ENCODE measurements around the gene ZBTB38. TPM values are rescaled to one million over a fixed set of nuclear protein-coding genes. Genes with fewer than 3 reads are reported as not detected.

The ZBTB38 gene
- total and polyA plus RNA-seq, 12 donors: 14.7 to 156 (median 128) TPM

DNA sequence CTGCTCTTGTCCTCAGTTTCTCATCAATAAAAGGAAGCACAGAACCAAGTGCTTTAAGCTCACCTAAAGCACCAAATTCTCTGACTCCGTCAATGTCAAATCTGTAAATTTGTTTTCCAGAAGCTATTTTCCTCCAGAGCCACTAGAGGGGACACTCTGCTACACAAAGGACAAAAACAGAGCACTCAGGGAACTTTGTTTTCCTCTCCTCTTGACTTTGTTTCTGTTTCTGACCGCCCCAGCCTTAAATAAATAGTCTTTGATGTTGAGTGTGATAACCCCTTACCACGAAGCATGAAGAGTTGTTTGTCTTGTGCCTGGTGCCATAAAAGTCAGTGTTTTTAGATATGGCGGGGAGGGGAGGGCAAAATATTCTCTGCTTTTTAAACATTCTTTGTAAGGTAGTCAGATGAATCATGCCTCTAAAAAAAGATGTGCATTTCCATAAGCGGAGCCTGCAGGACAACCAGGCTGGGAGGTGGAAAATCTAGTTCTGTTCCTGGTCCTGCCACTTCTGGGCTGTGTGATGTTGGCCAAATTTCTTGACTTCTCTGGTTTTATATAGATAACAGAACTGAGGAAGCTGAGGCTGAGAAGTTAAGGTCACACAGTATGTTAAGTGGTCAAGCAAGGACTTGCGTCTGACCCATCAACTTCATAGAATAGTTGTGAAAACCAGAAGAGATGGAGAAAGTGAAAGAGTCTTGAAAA is 7.3 kb upstream of the ZBTB38 start:
- WGBS, 2 donors: 22% methylated on average over 6 of the region's 6 CpGs
- peaks cover 0 to 16% (median 5%) of the 10 kb centered on the region in 9 donors for H3K4me1 ChIP-seq
- intact Hi-C loops (cut with DNase I): loop anchor here in 8 of 10 donors (1.0 to 10.0 kb wide), 11 partner anchors 48 to 204 kb away; partner anchors contain the start of gene PXYLP1 (in 1 of the 8)
- TF ChIP-seq, protein P1, sequence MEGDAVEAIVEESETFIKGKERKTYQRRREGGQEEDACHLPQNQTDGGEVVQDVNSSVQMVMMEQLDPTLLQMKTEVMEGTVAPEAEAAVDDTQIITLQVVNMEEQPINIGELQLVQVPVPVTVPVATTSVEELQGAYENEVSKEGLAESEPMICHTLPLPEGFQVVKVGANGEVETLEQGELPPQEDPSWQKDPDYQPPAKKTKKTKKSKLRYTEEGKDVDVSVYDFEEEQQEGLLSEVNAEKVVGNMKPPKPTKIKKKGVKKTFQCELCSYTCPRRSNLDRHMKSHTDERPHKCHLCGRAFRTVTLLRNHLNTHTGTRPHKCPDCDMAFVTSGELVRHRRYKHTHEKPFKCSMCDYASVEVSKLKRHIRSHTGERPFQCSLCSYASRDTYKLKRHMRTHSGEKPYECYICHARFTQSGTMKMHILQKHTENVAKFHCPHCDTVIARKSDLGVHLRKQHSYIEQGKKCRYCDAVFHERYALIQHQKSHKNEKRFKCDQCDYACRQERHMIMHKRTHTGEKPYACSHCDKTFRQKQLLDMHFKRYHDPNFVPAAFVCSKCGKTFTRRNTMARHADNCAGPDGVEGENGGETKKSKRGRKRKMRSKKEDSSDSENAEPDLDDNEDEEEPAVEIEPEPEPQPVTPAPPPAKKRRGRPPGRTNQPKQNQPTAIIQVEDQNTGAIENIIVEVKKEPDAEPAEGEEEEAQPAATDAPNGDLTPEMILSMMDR (IDR thresholded peaks at IDR 0.05): peak; percentile 66 to 93 (median 78)
- H3K9me3 ChIP-seq: peaks cover 0 to 13% (median 0%) of the 10 kb centered on the region in 11 donors
- DNase-seq (peak in 1 of 2 donors; percentile 46), ATAC-seq (peak; percentile 67 to 89 (median 86))
- H3K4me3 ChIP-seq: peak overlapping the region in 6 of 10 donors; percentile 7 to 37 (median 26)
- no peaks in the 10 kb centered on the region for H3K27me3 ChIP-seq
- H3K36me3 ChIP-seq: no peaks in the 10 kb centered on the region
- peak overlapping the region in 6 of 10 donors; percentile 2 to 61 (median 44) for H3K27ac ChIP-seq

DNA sequence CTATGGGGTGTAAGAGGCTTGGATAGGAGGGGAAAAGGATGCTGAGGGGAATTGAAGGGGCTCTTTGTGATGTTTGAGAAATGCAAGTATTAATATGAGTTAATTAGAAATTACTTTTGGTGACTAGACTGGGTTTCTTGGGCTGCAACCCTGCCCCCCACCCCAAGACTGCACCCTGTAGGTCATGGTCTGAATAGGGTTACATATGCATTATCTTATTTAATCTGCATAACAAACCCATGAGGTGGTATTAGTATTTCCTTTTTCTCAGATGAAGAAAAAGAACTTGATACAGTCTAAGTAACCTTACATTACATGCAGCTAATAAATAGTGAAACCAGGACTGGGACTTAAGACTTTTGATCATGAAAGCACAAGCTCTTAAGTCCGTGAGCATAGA is 5.6 kb upstream of the ZBTB38 start:
- Histone ChIP-seq H3K4me3 (no peak overlapping the region), H3K36me3 (no peaks in the 10 kb centered on the region), H3K4me1 (peaks cover 4 to 33% (median 20%) of the 10 kb centered on the region in 9 donors), H3K27me3 (no peaks in the 10 kb centered on the region), H3K9me3 (peaks cover 0 to 13% (median 0%) of the 10 kb centered on the region in 11 donors), H3K27ac (peak overlapping the region in 1 of 10 donors; percentile 14)
- ATAC-seq: no peak
- TF ChIP-seq, protein P1 (IDR thresholded peaks at IDR 0.05): no peak
- no peak for DNase-seq
- intact Hi-C loops (cut with DNase I): loop anchor here in 4 of 10 donors (1.0 to 10.0 kb wide), 6 partner anchors 50 to 202 kb away; partner anchors contain the start of gene PXYLP1 (in 1 of the 4)
- WGBS, 2 donors: 97 to 98% methylated on average over 1 of the region's 1 CpG

DNA sequence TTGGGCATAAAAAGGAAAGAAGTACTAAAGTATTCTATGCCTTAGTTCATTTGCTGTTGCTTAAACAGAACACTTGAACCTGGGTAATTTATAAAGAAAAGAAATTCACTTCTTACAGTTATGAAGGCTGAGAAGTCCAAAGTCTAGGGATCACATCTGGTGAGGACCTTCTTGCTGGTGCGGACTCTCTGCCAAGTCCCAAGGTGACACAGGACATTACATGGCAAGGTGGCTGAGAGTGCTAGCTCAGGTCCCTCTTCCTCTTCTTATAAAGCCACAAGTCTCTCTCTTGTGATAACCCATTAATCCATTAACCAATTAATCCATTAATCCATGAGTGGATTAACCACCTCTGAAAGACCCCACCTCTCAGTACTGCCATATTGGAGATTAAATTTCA is 3.1 kb upstream of the ZBTB38 start:
- WGBS, 2 donors: 98 to 100% methylated on average over 1 of the region's 1 CpG
- ATAC-seq: no peak
- TF ChIP-seq, protein P1 (IDR thresholded peaks at IDR 0.05): no peak
- Histone ChIP-seq H3K27ac (no peak overlapping the region), H3K36me3 (no peaks in the 10 kb centered on the region), H3K9me3 (peaks cover 0 to 13% (median 0%) of the 10 kb centered on the region in 11 donors), H3K4me3 (no peak overlapping the region), H3K4me1 (peaks cover 7 to 57% (median 41%) of the 10 kb centered on the region in 9 donors), H3K27me3 (no peaks in the 10 kb centered on the region)
- DNase-seq: no peak
- intact Hi-C loops (cut with DNase I): loop anchor here in 8 of 10 donors (2.0 to 10.0 kb wide), 6 partner anchors 37 to 200 kb away; partner anchors contain the start of gene PXYLP1 (in 1 of the 8)

DNA sequence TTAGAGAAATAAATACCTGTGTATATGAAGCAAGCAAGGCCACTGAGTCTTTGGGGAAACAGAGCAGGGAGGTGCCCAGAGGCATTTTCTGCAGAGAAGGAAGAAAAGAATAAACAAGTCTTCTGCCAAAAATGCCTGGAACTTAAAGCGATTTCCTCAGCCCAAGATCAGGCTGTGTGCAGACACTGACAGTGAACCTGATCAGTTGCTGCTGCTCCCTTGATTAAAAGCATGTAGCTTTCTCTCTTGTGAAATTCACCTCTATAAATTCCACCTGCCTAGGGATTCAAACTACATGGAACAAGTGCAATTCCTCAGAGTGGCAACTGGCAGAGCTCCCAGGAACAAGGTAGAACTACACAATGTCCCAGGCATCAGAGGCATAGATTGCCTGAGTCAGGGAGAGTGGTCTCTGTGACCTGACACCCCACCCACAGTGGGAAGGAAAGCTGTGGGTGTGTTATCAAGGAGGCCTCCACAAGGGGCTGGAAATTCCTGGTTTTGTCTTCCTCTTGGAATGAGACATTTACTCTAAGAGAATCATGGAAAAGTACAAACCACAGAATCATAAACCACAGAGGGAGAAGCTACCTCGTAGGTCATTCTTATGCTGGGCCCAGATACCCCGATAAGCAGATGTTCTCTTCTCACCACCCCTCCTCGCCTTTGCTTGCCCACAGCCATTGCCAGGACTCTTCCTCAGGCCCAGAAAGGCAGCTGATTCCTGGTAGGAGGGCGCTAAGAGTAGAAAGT is 1.8 kb upstream of the ZBTB38 start:
- H3K9me3 ChIP-seq: peaks cover 0 to 13% (median 0%) of the 10 kb centered on the region in 11 donors
- peaks cover 7 to 59% (median 45%) of the 10 kb centered on the region in 9 donors for H3K4me1 ChIP-seq
- peak in 2 of 8 donors; percentile 11 to 13 for ATAC-seq
- H3K36me3 ChIP-seq: peaks cover 0 to 10% (median 0%) of the 10 kb centered on the region in 9 donors
- H3K4me3 ChIP-seq: no peak overlapping the region
- peak in 1 of 2 donors; percentile 30 for DNase-seq
- H3K27me3 ChIP-seq: no peaks in the 10 kb centered on the region
- intact Hi-C loops (cut with DNase I): loop anchor here in 8 of 10 donors (2.0 to 10.0 kb wide), 6 partner anchors 36 to 198 kb away; partner anchors contain the start of gene PXYLP1 (in 1 of the 8)
- peak overlapping the region; percentile 86 to 96 (median 91) for H3K27ac ChIP-seq
- 63 to 66% methylated on average over 5 of the region's 5 CpGs for WGBS, 2 donors
- TF ChIP-seq, protein P1 (IDR thresholded peaks at IDR 0.05): no peak

Data from heart right ventricle (tissue), 16 donors.